Limb (tissue), 2 donors: ENCODE data around the gene GYS2.
A peak's percentile ranks its signal among the peaks of the same experiment; 100 is the strongest.

ENCODE experiments used
- DNase-seq, 2 donors: peaks; one replicate each; pipeline ENCODE4 v3.0.0-alpha.2; 2016; ENCODE audit errors: extremely low spot score in 2 of 2

The GYS2 gene

GRCh38 chr12:21553329-21553675 lies 51.3 kb downstream of the GYS2 start:
- DNase-seq, result peak; percentile 34 to 68

GRCh38 chr12:21552635-21553328 lies 51.9 kb downstream of the GYS2 start:
- no peak for DNase-seq

GRCh38 chr12:21551841-21552465 lies 52.7 kb downstream of the GYS2 start:
- DNase-seq, result peak in 1 of 2 donors; percentile 79

- no peak for DNase-seq
Measured at GRCh38 chr12:21547437-21547836, 57.2 kb downstream of the GYS2 start.

GRCh38 chr12:21546716-21547115 lies 57.9 kb downstream of the GYS2 start:
- DNase-seq, result no peak

- no peak for DNase-seq
Measured at GRCh38 chr12:21545557-21545956, 59.1 kb downstream of the GYS2 start.

- DNase-seq, result no peak
Measured at GRCh38 chr12:21543151-21543550, 61.5 kb downstream of the GYS2 start.

GRCh38 chr12:21542403-21542802 lies 62.2 kb downstream of the GYS2 start:
- no peak for DNase-seq

GRCh38 chr12:21541773-21542172 lies 62.9 kb downstream of the GYS2 start:
- DNase-seq, result no peak

- DNase-seq, result no peak
Measured at GRCh38 chr12:21539797-21540196, 64.8 kb downstream of the GYS2 start.

- no peak for DNase-seq
Measured at GRCh38 chr12:21538061-21538653, 66.5 kb downstream of the GYS2 start.

GRCh38 chr12:21529456-21529855 lies 75.2 kb downstream of the GYS2 start:
- DNase-seq, result no peak

- peak in 1 of 2 donors; percentile 11 for DNase-seq
Measured at GRCh38 chr12:21528953-21529352, 75.7 kb downstream of the GYS2 start.

GRCh38 chr12:21527451-21528180 lies 77.0 kb downstream of the GYS2 start:
- peak; percentile 25 to 72 for DNase-seq

GRCh38 chr12:21526721-21527345 lies 77.8 kb downstream of the GYS2 start:
- DNase-seq, result no peak

GRCh38 chr12:21526053-21526452 lies 78.6 kb downstream of the GYS2 start, which contains the start of gene SPX:
Gene SPX (plus strand): TSS chr12:21526296. CDS start chr12:21526473, 177 bp downstream.
- no peak for DNase-seq

- no peak for DNase-seq
Measured at GRCh38 chr12:21523148-21523547, 81.5 kb downstream of the GYS2 start.

- DNase-seq, result no peak
Measured at GRCh38 chr12:21521541-21521940, 83.1 kb downstream of the GYS2 start.

- DNase-seq, result no peak
Measured at GRCh38 chr12:21518451-21518850, 86.2 kb downstream of the GYS2 start.

- DNase-seq, result no peak
Measured at GRCh38 chr12:21516281-21516680, 88.4 kb downstream of the GYS2 start.

- no peak for DNase-seq
Measured at GRCh38 chr12:21509768-21510167, 94.9 kb downstream of the GYS2 start.

- no peak for DNase-seq
Measured at GRCh38 chr12:21507849-21508248, 96.8 kb downstream of the GYS2 start.
